ENCODE measurements around the gene ADGRB3.

ADGRB3 gene

DNA sequence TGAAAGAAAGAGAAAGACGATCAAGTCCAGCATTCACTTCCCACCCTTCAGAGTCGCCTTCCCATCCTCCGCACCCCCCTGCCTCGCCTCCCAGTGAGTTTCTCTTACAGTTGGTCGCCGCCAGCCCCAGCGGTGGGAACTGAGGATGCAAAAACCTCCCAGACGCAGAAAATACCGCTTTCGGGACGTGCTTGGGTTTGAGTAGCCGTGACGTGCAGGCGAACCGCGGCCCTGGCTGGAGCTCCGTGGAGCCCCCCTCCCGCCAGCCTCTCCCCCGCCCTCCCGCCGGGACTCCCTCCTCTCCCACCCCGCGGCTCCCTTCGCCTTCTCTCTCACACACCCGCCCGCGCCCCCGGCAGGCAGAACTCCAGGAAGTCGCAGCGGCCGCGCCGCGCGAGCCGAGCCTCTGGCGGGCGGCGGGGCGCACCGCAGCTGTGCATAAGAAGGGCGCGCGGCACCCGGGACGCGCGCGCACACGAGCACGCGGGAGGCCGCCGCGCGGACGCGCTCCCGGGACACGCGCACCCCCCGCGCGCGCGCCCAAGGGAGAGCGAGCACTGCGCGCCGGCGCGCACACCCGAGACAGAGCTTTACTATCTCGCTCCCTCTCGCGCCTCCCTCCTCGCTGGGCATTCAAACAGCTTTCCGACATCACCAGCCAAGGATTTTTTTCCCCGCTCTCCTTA lies at the start of gene ADGRB3:
Gene ADGRB3, plus strand, starts transcription at position 557 of the 686 bp plus-strand sequence. CDS start 3,394 bp downstream, outside the sequence.
- no peak within 1 kb of the TSS for H3K4me3 ChIP-seq (ENCODE audit: low read length)
- no peaks in the 10 kb centered on the region for H3K4me1 ChIP-seq (ENCODE audit: control insufficient read depth, insufficient read depth, low read length)
- no peaks in the 10 kb centered on the region for H3K36me3 ChIP-seq (ENCODE audit: control insufficient read depth, insufficient read depth, low read length)
- H3K9ac ChIP-seq (ENCODE audit: low read length) = peak within 1 kb of the TSS; percentile 35
- no peaks in the 10 kb centered on the region for H3K9me3 ChIP-seq (ENCODE audit: control insufficient read depth, low read length)
- peaks cover 26% of the 10 kb centered on the region for H3K27me3 ChIP-seq (ENCODE audit: control insufficient read depth, insufficient read depth, low read length)

- no peak overlapping the region for H3K4me3 ChIP-seq (ENCODE audit: low read length)
- H3K36me3 ChIP-seq (ENCODE audit: control insufficient read depth, insufficient read depth, low read length) = no peaks in the 10 kb centered on the region
- no peaks in the 10 kb centered on the region for H3K9me3 ChIP-seq (ENCODE audit: control insufficient read depth, low read length)
- H3K9ac ChIP-seq (ENCODE audit: low read length) = no peak overlapping the region
- no peaks in the 10 kb centered on the region for H3K4me1 ChIP-seq (ENCODE audit: control insufficient read depth, insufficient read depth, low read length)
- no peaks in the 10 kb centered on the region for H3K27me3 ChIP-seq (ENCODE audit: control insufficient read depth, insufficient read depth, low read length)
These were observed 41.5 kb upstream of the ADGRB3 start for GRCh38 chr6:68593558-68593957.

- no peaks in the 10 kb centered on the region for H3K36me3 ChIP-seq (ENCODE audit: control insufficient read depth, insufficient read depth, low read length)
- no peaks in the 10 kb centered on the region for H3K4me1 ChIP-seq (ENCODE audit: control insufficient read depth, insufficient read depth, low read length)
- H3K4me3 ChIP-seq (ENCODE audit: low read length) = no peak overlapping the region
- no peak overlapping the region for H3K9ac ChIP-seq (ENCODE audit: low read length)
- no peaks in the 10 kb centered on the region for H3K9me3 ChIP-seq (ENCODE audit: control insufficient read depth, low read length)
- H3K27me3 ChIP-seq (ENCODE audit: control insufficient read depth, insufficient read depth, low read length) = no peaks in the 10 kb centered on the region
These were observed 37.4 kb upstream of the ADGRB3 start for GRCh38 chr6:68597642-68598041.

DNA sequence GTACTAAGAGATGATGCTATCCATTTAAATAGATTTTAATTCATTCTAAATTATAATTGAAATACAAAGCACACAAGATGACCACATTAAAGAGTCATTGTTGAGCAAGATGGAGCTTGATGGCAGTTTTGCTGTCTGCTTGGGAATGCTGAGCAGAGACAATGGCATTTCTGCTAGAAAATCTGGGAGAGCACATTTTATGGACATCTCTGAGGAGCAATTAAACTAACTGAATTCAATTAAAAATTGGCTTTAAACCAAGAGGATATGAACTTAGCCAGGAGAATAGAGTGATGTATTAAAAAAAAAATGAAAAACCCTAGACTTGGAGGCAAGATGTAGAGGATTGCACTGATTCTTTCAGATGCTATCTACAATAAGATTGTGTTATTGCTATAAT lies 19.1 kb upstream of the ADGRB3 start:
- no peaks in the 10 kb centered on the region for H3K36me3 ChIP-seq (ENCODE audit: control insufficient read depth, insufficient read depth, low read length)
- no peak overlapping the region for H3K4me3 ChIP-seq (ENCODE audit: low read length)
- H3K27me3 ChIP-seq (ENCODE audit: control insufficient read depth, insufficient read depth, low read length) = no peaks in the 10 kb centered on the region
- no peaks in the 10 kb centered on the region for H3K9me3 ChIP-seq (ENCODE audit: control insufficient read depth, low read length)
- H3K4me1 ChIP-seq (ENCODE audit: control insufficient read depth, insufficient read depth, low read length) = no peaks in the 10 kb centered on the region
- no peak overlapping the region for H3K9ac ChIP-seq (ENCODE audit: low read length)

DNA sequence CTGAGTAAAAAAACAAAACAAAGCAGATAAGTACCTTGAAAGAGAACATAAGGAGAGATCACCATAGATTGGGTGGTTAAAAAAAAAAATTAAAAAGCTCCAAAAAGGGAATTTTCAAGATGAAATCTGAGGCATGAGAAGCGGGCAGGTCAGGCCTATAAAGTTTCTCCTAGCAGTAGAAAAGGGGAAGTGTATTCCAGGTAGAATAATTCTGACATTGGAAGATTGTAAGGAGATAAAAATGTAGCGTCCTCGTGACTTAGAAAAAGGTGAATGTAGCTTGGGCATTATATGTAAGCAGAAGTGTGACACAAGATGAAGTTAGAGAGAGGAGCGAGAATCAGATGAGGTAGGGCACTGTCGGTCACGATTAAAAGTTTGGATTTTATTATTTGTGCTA lies 9.1 kb upstream of the ADGRB3 start:
- H3K9ac ChIP-seq (ENCODE audit: low read length) = no peak overlapping the region
- no peaks in the 10 kb centered on the region for H3K4me1 ChIP-seq (ENCODE audit: control insufficient read depth, insufficient read depth, low read length)
- H3K9me3 ChIP-seq (ENCODE audit: control insufficient read depth, low read length) = no peaks in the 10 kb centered on the region
- H3K4me3 ChIP-seq (ENCODE audit: low read length) = no peak overlapping the region
- H3K36me3 ChIP-seq (ENCODE audit: control insufficient read depth, insufficient read depth, low read length) = no peaks in the 10 kb centered on the region
- H3K27me3 ChIP-seq (ENCODE audit: control insufficient read depth, insufficient read depth, low read length) = no peaks in the 10 kb centered on the region

GRCh38 chr6:68628161-68628560 lies 6.9 kb upstream of the ADGRB3 start:
- no peaks in the 10 kb centered on the region for H3K4me1 ChIP-seq (ENCODE audit: control insufficient read depth, insufficient read depth, low read length)
- H3K27me3 ChIP-seq (ENCODE audit: control insufficient read depth, insufficient read depth, low read length) = no peaks in the 10 kb centered on the region
- H3K9me3 ChIP-seq (ENCODE audit: control insufficient read depth, low read length) = no peaks in the 10 kb centered on the region
- no peak overlapping the region for H3K4me3 ChIP-seq (ENCODE audit: low read length)
- no peaks in the 10 kb centered on the region for H3K36me3 ChIP-seq (ENCODE audit: control insufficient read depth, insufficient read depth, low read length)
- no peak overlapping the region for H3K9ac ChIP-seq (ENCODE audit: low read length)

DNA sequence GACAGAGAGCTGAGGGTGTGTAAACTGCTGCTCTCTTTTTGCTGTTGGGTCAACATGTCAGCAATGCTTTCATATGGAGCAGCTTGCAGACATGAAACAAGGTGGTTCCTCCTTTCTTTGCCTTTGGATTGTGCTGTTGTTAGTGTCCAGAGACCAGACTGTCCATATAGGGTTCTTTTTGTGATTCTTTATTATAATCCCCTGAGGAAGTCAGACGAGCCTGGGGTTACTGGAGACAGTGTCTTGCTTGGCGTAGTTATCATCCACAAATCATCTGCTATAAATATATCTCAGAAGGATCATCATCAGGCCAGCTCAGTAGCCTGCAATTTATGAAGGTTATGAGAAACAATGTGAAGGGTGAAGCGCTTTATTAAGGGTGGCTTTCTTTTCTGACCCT lies 2.3 kb upstream of the ADGRB3 start:
- Histone ChIP-seq H3K4me1 (ENCODE audit: control insufficient read depth, insufficient read depth, low read length) (no peaks in the 10 kb centered on the region), H3K9me3 (ENCODE audit: control insufficient read depth, low read length) (no peaks in the 10 kb centered on the region), H3K4me3 (ENCODE audit: low read length) (no peak overlapping the region), H3K27me3 (ENCODE audit: control insufficient read depth, insufficient read depth, low read length) (peaks cover 26% of the 10 kb centered on the region), H3K36me3 (ENCODE audit: control insufficient read depth, insufficient read depth, low read length) (no peaks in the 10 kb centered on the region), H3K9ac (ENCODE audit: low read length) (no peak overlapping the region)

- Histone ChIP-seq H3K9ac (ENCODE audit: low read length) (no peak overlapping the region), H3K27me3 (ENCODE audit: control insufficient read depth, insufficient read depth, low read length) (peaks cover 26% of the 10 kb centered on the region), H3K4me1 (ENCODE audit: control insufficient read depth, insufficient read depth, low read length) (no peaks in the 10 kb centered on the region), H3K4me3 (ENCODE audit: low read length) (no peak overlapping the region), H3K36me3 (ENCODE audit: control insufficient read depth, insufficient read depth, low read length) (no peaks in the 10 kb centered on the region), H3K9me3 (ENCODE audit: control insufficient read depth, low read length) (no peaks in the 10 kb centered on the region)
These were observed 1.7 kb upstream of the ADGRB3 start for GRCh38 chr6:68633281-68633971.

DNA sequence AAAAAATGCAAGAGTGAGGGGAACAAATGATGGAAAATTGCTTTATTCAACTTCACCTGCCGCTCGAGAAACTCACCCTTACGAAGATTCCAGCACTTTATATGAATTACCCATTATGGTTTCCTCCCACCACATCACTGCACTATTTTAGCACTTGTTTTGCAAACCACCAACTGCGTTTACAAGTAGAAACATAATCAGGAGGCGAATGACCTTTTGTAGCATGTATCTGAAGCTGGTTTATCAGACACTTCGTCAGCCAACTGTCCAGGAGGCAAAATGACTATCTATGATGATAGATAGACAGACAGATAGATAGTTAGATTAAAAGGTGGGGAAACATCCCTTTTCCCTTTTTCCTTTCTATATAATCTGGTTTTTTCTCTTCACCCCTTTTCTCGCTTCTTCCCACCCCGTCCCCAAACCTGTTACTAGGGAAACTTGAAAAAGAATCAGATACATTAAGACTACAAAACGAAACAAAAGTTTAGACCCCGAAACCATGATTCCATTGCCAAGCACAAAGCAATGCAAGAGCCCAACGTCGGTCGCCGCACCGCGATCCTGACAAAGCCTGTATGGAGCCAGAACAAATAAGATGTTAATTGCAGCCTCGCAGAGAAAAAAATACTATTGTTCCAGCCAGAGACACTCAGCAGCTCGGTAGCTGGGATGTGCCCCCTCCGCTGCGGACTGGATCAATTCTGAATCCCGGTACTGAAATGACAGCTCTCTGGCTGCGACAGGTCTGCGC lies 933 bp upstream of the ADGRB3 start:
- no peaks in the 10 kb centered on the region for H3K36me3 ChIP-seq (ENCODE audit: control insufficient read depth, insufficient read depth, low read length)
- H3K9ac ChIP-seq (ENCODE audit: low read length) = no peak overlapping the region
- no peak overlapping the region for H3K4me3 ChIP-seq (ENCODE audit: low read length)
- no peaks in the 10 kb centered on the region for H3K4me1 ChIP-seq (ENCODE audit: control insufficient read depth, insufficient read depth, low read length)
- peaks cover 26% of the 10 kb centered on the region for H3K27me3 ChIP-seq (ENCODE audit: control insufficient read depth, insufficient read depth, low read length)
- no peaks in the 10 kb centered on the region for H3K9me3 ChIP-seq (ENCODE audit: control insufficient read depth, low read length)

- no peaks in the 10 kb centered on the region for H3K36me3 ChIP-seq (ENCODE audit: control insufficient read depth, insufficient read depth, low read length)
- H3K27me3 ChIP-seq (ENCODE audit: control insufficient read depth, insufficient read depth, low read length) = peaks cover 26% of the 10 kb centered on the region
- H3K4me1 ChIP-seq (ENCODE audit: control insufficient read depth, insufficient read depth, low read length) = no peaks in the 10 kb centered on the region
- no peaks in the 10 kb centered on the region for H3K9me3 ChIP-seq (ENCODE audit: control insufficient read depth, low read length)
- no peak overlapping the region for H3K4me3 ChIP-seq (ENCODE audit: low read length)
- H3K9ac ChIP-seq (ENCODE audit: low read length) = peak overlapping the region; percentile 35
These were observed 277 bp downstream of the ADGRB3 start for GRCh38 chr6:68635412-68635705.

DNA sequence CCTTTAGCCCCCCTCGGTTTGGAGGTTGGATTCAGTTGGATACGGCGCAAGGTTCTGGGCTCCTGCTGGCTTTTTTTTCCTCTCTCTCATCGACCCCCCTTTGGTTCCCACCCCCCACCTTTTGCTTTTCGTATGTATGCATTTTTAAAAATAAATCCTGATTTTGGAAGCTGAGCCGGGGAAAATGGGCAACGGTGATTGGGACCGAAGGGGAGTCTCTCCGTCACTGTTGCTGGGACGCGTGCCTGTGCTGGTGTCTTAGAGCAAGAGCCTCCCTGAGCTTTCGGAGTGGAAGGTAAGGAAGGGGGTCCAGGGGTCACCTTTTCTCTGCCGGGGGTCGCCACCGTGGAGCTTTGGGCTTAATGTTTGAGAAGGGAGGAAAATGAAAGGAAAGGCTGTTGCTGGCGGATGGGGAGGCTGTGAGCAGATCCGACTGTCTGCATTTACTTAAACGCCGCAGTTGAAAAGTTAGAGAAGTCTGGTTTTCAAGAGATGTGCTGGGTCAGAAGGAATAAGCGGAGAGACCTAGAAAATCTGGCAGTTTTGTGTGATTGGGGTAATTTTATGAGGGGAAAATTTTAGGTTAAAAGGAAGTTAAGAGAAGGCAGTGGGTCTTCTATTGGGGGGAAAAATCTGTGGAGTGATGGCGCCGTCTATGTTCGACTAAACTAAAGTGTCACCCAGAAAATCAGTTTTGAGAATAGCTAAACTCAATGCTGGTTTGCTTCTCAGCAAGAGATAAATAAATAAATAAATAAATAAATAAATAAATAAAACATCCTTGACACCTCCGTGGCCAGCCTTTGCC lies 828 bp downstream of the ADGRB3 start:
- no peak overlapping the region for H3K4me3 ChIP-seq (ENCODE audit: low read length)
- H3K9me3 ChIP-seq (ENCODE audit: control insufficient read depth, low read length) = no peaks in the 10 kb centered on the region
- no peaks in the 10 kb centered on the region for H3K4me1 ChIP-seq (ENCODE audit: control insufficient read depth, insufficient read depth, low read length)
- peaks cover 26% of the 10 kb centered on the region for H3K27me3 ChIP-seq (ENCODE audit: control insufficient read depth, insufficient read depth, low read length)
- H3K9ac ChIP-seq (ENCODE audit: low read length) = peak overlapping the region; percentile 35
- H3K36me3 ChIP-seq (ENCODE audit: control insufficient read depth, insufficient read depth, low read length) = no peaks in the 10 kb centered on the region

GRCh38 chr6:68636666-68637065 lies 1.6 kb downstream of the ADGRB3 start:
- Histone ChIP-seq H3K9me3 (ENCODE audit: control insufficient read depth, low read length) (no peaks in the 10 kb centered on the region), H3K9ac (ENCODE audit: low read length) (no peak overlapping the region), H3K27me3 (ENCODE audit: control insufficient read depth, insufficient read depth, low read length) (peaks cover 26% of the 10 kb centered on the region), H3K4me1 (ENCODE audit: control insufficient read depth, insufficient read depth, low read length) (no peaks in the 10 kb centered on the region), H3K36me3 (ENCODE audit: control insufficient read depth, insufficient read depth, low read length) (no peaks in the 10 kb centered on the region), H3K4me3 (ENCODE audit: low read length) (no peak overlapping the region)
